IMR-90 (cell line): ENCODE data around the gene SSBP3. TPM values are rescaled to one million over a fixed set of nuclear protein-coding genes. Genes with fewer than 3 reads are reported as not detected.

Experiments used
- ATAC-seq: fragments of 200-7000 bp; cut with Tn5 transposase; 2 replicates; pipeline ENCODE4 v1.9.1; 2020; ENCODE audit warnings: low read depth, mild to moderate bottlenecking, moderate library complexity
- BruUV-seq: library from RNA; stranded (reverse); fragments of 400-500 nt; replicated peaks from 2 replicates; lab custom pipeline; 2021; lab: Mats Ljungman, UMichigan
- CTCF ChIA-PET: fragments of 300-600 bp; formaldehyde crosslinking; extraction: SDS; loops from one replicate; lab custom pipeline; 2021; ENCODE audit warnings: antibody characterized with exemption; lab: Yijun Ruan, JAX
- POLR2A ChIA-PET: fragments of 300-600 bp; sonication (Branson Sonifier 250); formaldehyde crosslinking; loops from one replicate; lab custom pipeline; 2022; ENCODE audit warnings: antibody characterized with exemption; ENCODE audit not compliant: unreplicated experiment; lab: Charles Lee
- DNase-seq: peaks from one replicate; pipeline ENCODE4 v3.0.0; 2013
- H2AFZ ChIP-seq: replicated peaks from 2 replicates; pipeline ENCODE3; 2013; ENCODE audit warnings: low read length, mild to moderate bottlenecking; ENCODE audit not compliant: poor library complexity
- H2AK5ac ChIP-seq: 2 replicates; pipeline ENCODE4 v1.6.1; 2013; ENCODE audit warnings: low read depth, low read length, inconsistent platforms
- H2AK9ac ChIP-seq: replicated peaks from 2 replicates; pipeline ENCODE3; 2013; ENCODE audit warnings: mild to moderate bottlenecking, low read depth, low read length, moderate library complexity; ENCODE audit not compliant: poor library complexity
- H2BK120ac ChIP-seq: 2 replicates; pipeline ENCODE4 v1.6.1; 2013; ENCODE audit warnings: low read depth, low read length, inconsistent platforms
- H2BK15ac ChIP-seq: 3 replicates; pipeline ENCODE4 v1.6.1; 2013; ENCODE audit warnings: low read depth, low read length, inconsistent platforms
- H2BK20ac ChIP-seq: 2 replicates; pipeline ENCODE4 v1.6.1; 2013; ENCODE audit warnings: low read depth, mild to moderate bottlenecking, inconsistent platforms, low read length, moderate library complexity
- H2BK5ac ChIP-seq: 2 replicates; pipeline ENCODE4 v1.6.1; 2013; ENCODE audit warnings: mild to moderate bottlenecking, low read depth, low read length, inconsistent platforms; ENCODE audit not compliant: poor library complexity, severe bottlenecking
- H3K14ac ChIP-seq: replicated peaks from 2 replicates; pipeline ENCODE4 v1.6.1; 2013; ENCODE audit warnings: low read depth, low read length, inconsistent platforms
- H3K18ac ChIP-seq: 2 replicates; pipeline ENCODE4 v1.6.1; 2013; ENCODE audit warnings: low read depth, low read length, control low read depth
- H3K23ac ChIP-seq: 2 replicates; pipeline ENCODE4 v1.6.1; 2013; ENCODE audit warnings: low read depth, low read length, inconsistent platforms
- H3K27ac ChIP-seq: 2 replicates; pipeline ENCODE4 v1.5.1; 2013; ENCODE audit warnings: mild to moderate bottlenecking, control low read depth, low read length; ENCODE audit not compliant: insufficient read depth
- H3K27me3 ChIP-seq: 2 replicates; pipeline ENCODE4 v1.6.1; 2013; ENCODE audit warnings: low read length; ENCODE audit not compliant: control insufficient read depth, insufficient read depth
- H3K36me3 ChIP-seq: 2 replicates; pipeline ENCODE4 v1.6.1; 2013; ENCODE audit warnings: low read length, mixed read lengths; ENCODE audit not compliant: control insufficient read depth, insufficient read depth
- H3K4ac ChIP-seq: 2 replicates; pipeline ENCODE4 v1.6.1; 2013; ENCODE audit warnings: low read depth, low read length, inconsistent platforms
- H3K4me1 ChIP-seq: 2 replicates; pipeline ENCODE4 v1.6.1; 2013; ENCODE audit warnings: low read length, mixed read lengths; ENCODE audit not compliant: control insufficient read depth, insufficient read depth
- H3K4me2 ChIP-seq: 2 replicates; pipeline ENCODE4 v1.6.1; 2013; ENCODE audit warnings: low read depth, mild to moderate bottlenecking, control low read depth, low read length, moderate library complexity
- H3K4me3 ChIP-seq: 2 replicates; pipeline ENCODE4 v1.5.1; 2013; ENCODE audit warnings: low read depth, mild to moderate bottlenecking, control low read depth, low read length, moderate library complexity; ENCODE audit not compliant: insufficient read depth
- H3K56ac ChIP-seq: 2 replicates; pipeline ENCODE4 v1.6.1; 2013; ENCODE audit warnings: low read length, inconsistent platforms; ENCODE audit not compliant: insufficient read depth; ENCODE audit errors: extremely low read depth
- H3K79me1 ChIP-seq, 2 experiments: 2 replicates each; pipeline ENCODE4 v1.6.1; 2013; ENCODE audit warnings: low read length in 2 of 2, inconsistent platforms in 1 of 2, low read depth in 1 of 2
- H3K9ac ChIP-seq: 2 replicates; pipeline ENCODE4 v1.6.1; 2013; ENCODE audit warnings: low read depth, low read length, control low read depth
- H3K9me1 ChIP-seq: 2 replicates; pipeline ENCODE4 v1.6.1; 2013; ENCODE audit warnings: low read length, inconsistent platforms; ENCODE audit not compliant: insufficient read depth
- H3K9me3 ChIP-seq: 2 replicates; pipeline ENCODE4 v1.6.1; 2013; ENCODE audit warnings: low read length; ENCODE audit not compliant: control insufficient read depth, insufficient read depth
- H4K20me1 ChIP-seq: 2 replicates; pipeline ENCODE4 v1.6.1; 2013; ENCODE audit warnings: low read length, inconsistent platforms; ENCODE audit not compliant: insufficient read depth
- H4K5ac ChIP-seq: 2 replicates; pipeline ENCODE4 v1.6.1; 2013; ENCODE audit warnings: mild to moderate bottlenecking, low read depth, low read length, control low read depth
- H4K8ac ChIP-seq, 2 experiments: 2 replicates each; pipeline ENCODE4 v1.6.1; 2013; ENCODE audit warnings: low read depth in 2 of 2, low read length in 2 of 2, control low read depth in 1 of 2, inconsistent platforms in 1 of 2
- H4K91ac ChIP-seq: 2 replicates; pipeline ENCODE4 v1.6.1; 2013; ENCODE audit warnings: low read depth, low read length, inconsistent platforms; ENCODE audit not compliant: insufficient read depth
- BHLHE40 ChIP-seq: fragments of 150-350 bp; IDR thresholded peaks from 2 replicates; pipeline ENCODE4 v1.6.1; 2016; ENCODE audit warnings: mild to moderate bottlenecking, low read depth, low read length
- CEBPB ChIP-seq: IDR thresholded peaks from 2 replicates; pipeline ENCODE4 v1.6.1; 2012; ENCODE audit warnings: low read depth, low read length, improper control_type of control experiment
- CHD1 ChIP-seq: IDR thresholded peaks from 2 replicates; pipeline ENCODE4 v1.6.1; 2012; ENCODE audit warnings: low read depth, low read length, improper control_type of control experiment
- MAFK ChIP-seq: IDR thresholded peaks from 2 replicates; pipeline ENCODE4 v1.6.1; 2012; ENCODE audit warnings: low read depth, low read length, improper control_type of control experiment
- MAZ ChIP-seq: IDR thresholded peaks from 2 replicates; pipeline ENCODE4 v1.6.1; 2012; ENCODE audit warnings: low read depth, mild to moderate bottlenecking, low read length, improper control_type of control experiment, moderate library complexity, borderline replicate concordance
- MXI1 ChIP-seq: IDR thresholded peaks from 2 replicates; pipeline ENCODE4 v1.6.1; 2012; ENCODE audit warnings: low read depth, mild to moderate bottlenecking, low read length, moderate library complexity, borderline replicate concordance
- NFE2L2 ChIP-seq: fragments of 150-350 bp; IDR thresholded peaks from 2 replicates; pipeline ENCODE4 v1.6.1; 2016; ENCODE audit warnings: low read depth, mild to moderate bottlenecking, low read length
- RAD21 ChIP-seq: IDR thresholded peaks from 2 replicates; pipeline ENCODE4 v1.6.1; 2012; ENCODE audit warnings: low read length, improper control_type of control experiment
- RCOR1 ChIP-seq: IDR thresholded peaks from 2 replicates; pipeline ENCODE4 v1.6.1; 2012; ENCODE audit warnings: mild to moderate bottlenecking, low read length, improper control_type of control experiment; ENCODE audit not compliant: insufficient replicate concordance
- RFX5 ChIP-seq: IDR thresholded peaks from 2 replicates; pipeline ENCODE4 v1.8.0; 2012; ENCODE audit warnings: low read depth, mild to moderate bottlenecking, low read length, moderate library complexity
- WGBS, 2 experiments: methylation state at CpG; one replicate each; pipeline versions ENCODE4 v1.1.5 to v1.1.7; 2013; ENCODE audit warnings: missing lambda C conversion rate in 2 of 2; ENCODE audit not compliant: insufficient read length in 1 of 2; ENCODE audit errors: extremely low coverage in 2 of 2; 5-methylcytosine and 5-hydroxymethylcytosine counted together
- dilution Hi-C: fragments of 300-500 bp; cut with HindIII; formaldehyde crosslinking; loops from one replicate; pipeline ENCODE4 v1.14.3; 2018; ENCODE audit warnings: low sequenced_read_pairs; ENCODE audit not compliant: unreplicated experiment
- in situ Hi-C: fragments of 300-500 bp; cut with MboI; formaldehyde crosslinking; loops from 3 replicates; pipeline ENCODE4 v1.14.3; 2019; ENCODE audit warnings: low sequenced_read_pairs, inconsistent platforms, mixed read lengths
- intact Hi-C: fragments of 100-400 bp; cut with micrococcal nuclease; formaldehyde crosslinking; loops from 2 replicates; pipeline ENCODE4 v1.10.0; 2022
- polyA plus RNA-seq, 3 experiments: library from polyadenylated mRNA; depleted of rRNA; stranded (reverse); fragments of >200 nt; gene quantifications; 2 replicates each; pipeline ENCODE4 v1.2.3, GENCODE V29; 2012; ENCODE audit warnings: low replicate concordance in 1 of 3
- total RNA-seq: library from RNA; depleted of rRNA; stranded (reverse); fragments of >200 nt; gene quantifications from 2 replicates; pipeline ENCODE4 v1.2.3, GENCODE V29; 2012
- TF ChIP-seq, protein P1 (sequence below): fragments of 150-350 bp; IDR thresholded peaks from 2 replicates; pipeline ENCODE4 v1.6.1; 2016; ENCODE audit warnings: low read depth, mild to moderate bottlenecking, low read length, moderate library complexity, borderline replicate concordance

SSBP3 gene
- total and polyA plus RNA-seq, 2 of the 4 experiments (the other 2 are of a cell fraction): 10.9 to 39.6 TPM

DNA sequence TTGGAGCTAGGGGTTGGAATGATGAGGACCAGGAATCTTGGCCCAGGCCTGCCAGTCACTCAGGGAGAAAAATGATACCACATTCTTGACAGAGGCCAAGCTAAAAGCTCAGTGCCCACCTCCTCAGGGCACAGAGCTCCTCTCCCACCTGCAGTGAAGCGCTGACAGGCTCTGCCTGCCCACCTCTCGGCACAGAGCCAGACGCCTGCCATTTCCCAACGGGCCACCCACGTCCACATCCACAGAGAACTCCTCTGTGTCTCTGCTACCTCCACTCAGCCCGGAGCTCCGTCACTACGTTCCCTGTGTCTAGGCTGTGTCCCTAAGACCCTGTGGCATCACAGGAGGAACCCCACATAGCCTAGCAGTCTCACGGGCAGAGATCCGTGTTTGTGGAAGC lies 145.4 kb downstream of the SSBP3 start:
- DNase-seq (no peak), ATAC-seq (no peak)
- peaks cover 30 to 37% of the 10 kb centered on the region in 2 experiments for H3K79me1 ChIP-seq
- H3K56ac ChIP-seq: no peak overlapping the region
- H3K4ac ChIP-seq: no peak overlapping the region
- no peaks in the 10 kb centered on the region for H3K9me3 ChIP-seq
- no TSS peak for BruUV-seq
- no peak overlapping the region for H3K4me2 ChIP-seq
- H4K8ac ChIP-seq: no peak overlapping the region
- ChIA-PET CTCF (interaction anchor here (0.5 to 0.7 kb wide), 2 partner anchors 12 to 228 kb away, joined by 3 to 4 read pairs; no protein-coding TSS in a partner anchor), POLR2A (no interaction called here)
- H3K14ac ChIP-seq: no peak overlapping the region
- H2BK120ac ChIP-seq: no peak overlapping the region
- no peak overlapping the region for H2AK5ac ChIP-seq
- peaks cover 14% of the 10 kb centered on the region; the same call in 1 of the 2 replicates for H3K36me3 ChIP-seq
- no peak overlapping the region for H3K9ac ChIP-seq
- 100% methylated on average over 3 of the region's 10 CpGs; no CpG with 5 or more reads in 1 of the 2 experiments for WGBS, 2 experiments
- H3K9me1 ChIP-seq: peaks cover 8% of the 10 kb centered on the region; the same call in 1 of the 2 replicates
- H2BK20ac ChIP-seq: no peak overlapping the region
- peaks cover 10% of the 10 kb centered on the region; the same call in 1 of the 2 replicates for H4K20me1 ChIP-seq
- H3K27ac ChIP-seq: no peak overlapping the region
- H2BK5ac ChIP-seq: no peak overlapping the region
- H4K91ac ChIP-seq: no peak overlapping the region
- no peak overlapping the region for H2AK9ac ChIP-seq
- H2BK15ac ChIP-seq: no peak overlapping the region
- dilution Hi-C loops (no loop called here), in situ Hi-C loops (no loop called here), intact Hi-C loops (no loop called here)
- H3K18ac ChIP-seq: no peak overlapping the region
- H3K4me1 ChIP-seq: no peaks in the 10 kb centered on the region
- no peaks in the 10 kb centered on the region for H3K27me3 ChIP-seq
- no peak for TF ChIP-seq RFX5
- no peak for TF ChIP-seq CEBPB
- no peak for TF ChIP-seq CHD1
- no peak for TF ChIP-seq BHLHE40
- TF ChIP-seq NFE2L2: no peak
- TF ChIP-seq, protein P1, sequence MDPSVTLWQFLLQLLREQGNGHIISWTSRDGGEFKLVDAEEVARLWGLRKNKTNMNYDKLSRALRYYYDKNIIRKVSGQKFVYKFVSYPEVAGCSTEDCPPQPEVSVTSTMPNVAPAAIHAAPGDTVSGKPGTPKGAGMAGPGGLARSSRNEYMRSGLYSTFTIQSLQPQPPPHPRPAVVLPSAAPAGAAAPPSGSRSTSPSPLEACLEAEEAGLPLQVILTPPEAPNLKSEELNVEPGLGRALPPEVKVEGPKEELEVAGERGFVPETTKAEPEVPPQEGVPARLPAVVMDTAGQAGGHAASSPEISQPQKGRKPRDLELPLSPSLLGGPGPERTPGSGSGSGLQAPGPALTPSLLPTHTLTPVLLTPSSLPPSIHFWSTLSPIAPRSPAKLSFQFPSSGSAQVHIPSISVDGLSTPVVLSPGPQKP: no peak
- TF ChIP-seq RAD21: no peak
- TF ChIP-seq MXI1: no peak
- TF ChIP-seq MAZ: no peak
- TF ChIP-seq MAFK: no peak
- TF ChIP-seq RCOR1: no peak
- no peak overlapping the region for H2AFZ ChIP-seq
- H4K5ac ChIP-seq: no peak overlapping the region
- H3K4me3 ChIP-seq: no peak overlapping the region
- H3K23ac ChIP-seq: no peak overlapping the region
